Bone marrow (tissue), 2 donors: ENCODE results near the gene C6orf118.

Source experiments
- DNase-seq, 2 donors: peaks; one replicate each; lab custom pipeline; 2025; lab: John Stamatoyannopoulos, UW

The C6orf118 gene

DNA sequence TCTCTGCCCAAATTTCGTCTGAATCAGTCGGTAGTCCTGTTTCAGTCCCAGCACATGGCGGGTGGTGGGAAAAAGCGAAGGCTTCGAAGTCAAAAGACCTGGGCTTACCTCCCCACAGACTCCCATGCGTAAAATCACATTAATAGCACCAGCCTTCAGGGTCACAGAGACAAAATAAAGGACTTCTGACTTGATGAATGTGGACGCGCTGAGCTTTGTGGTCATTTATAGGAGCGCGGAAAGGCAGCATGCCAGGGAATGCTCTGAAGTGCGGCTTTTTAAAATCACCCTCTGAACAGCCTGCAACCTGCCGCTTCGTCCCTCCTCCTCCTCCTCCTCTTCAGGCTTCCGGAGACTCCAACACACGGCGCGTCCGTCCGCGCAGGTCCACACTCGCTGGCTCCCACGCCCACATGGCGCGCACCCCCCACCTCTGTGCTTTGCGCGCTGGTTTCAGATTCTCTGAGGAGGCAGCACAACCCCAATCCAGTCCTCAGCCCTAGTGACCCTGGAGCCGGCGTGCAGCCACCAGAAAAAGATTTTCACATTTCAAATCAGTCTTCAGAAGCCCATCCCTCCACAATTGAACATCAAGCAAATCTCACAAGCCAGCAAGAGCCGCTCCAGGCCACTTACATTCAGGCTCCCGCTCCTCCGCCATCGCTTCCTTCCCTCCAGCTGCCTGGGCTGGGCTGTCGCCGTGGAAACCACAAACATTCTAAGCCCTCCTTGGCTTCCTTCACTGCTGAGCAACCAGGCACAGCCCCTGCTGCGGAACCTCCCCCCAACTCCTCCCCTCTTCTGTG is at the start of gene C6orf118:
Gene C6orf118, minus strand, starts transcription at position 680 of the 806 bp plus-strand sequence. Its CDS starts 19 bp downstream, at position 661.
- DNase-seq: no peak

DNA sequence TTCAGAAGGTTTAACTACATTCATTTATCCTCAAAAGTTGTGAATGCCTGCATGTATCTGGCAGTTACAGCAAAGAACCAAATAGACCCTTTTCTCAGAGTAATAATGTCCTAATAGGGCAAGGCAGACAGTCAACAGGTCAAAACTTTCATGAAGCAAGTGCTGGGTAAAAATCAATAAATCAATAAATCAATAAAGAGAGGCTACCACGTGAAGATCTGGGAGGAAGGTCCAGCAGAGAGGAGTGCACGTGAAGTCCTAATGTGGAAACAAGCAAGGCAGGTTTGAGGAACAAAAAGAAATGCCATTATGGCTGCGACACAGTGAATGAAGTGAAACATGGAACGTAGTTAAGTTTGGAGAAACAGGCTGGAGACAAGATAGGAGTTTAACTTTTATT is 36.3 kb upstream of the C6orf118 start:
- no peak for DNase-seq

DNA sequence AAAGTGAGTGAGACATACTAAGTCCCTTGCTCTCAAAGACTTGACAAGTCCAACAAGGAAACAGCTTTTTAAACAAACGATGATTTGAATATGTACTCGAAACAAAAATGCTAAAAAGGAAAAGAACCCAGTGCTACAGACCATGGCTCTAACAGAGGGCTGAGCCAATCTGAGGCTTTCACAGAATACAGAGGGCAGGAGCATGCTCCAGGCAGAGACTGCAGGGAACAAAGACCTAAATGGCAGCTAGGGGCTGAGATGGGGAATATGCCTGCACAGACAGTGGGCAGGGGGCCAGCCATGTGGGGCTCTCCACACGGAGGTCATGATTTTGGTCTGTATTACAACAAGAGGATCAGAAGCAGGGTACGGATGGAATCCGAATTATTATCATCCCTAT is 31.1 kb upstream of the C6orf118 start:
- no peak for DNase-seq

DNA sequence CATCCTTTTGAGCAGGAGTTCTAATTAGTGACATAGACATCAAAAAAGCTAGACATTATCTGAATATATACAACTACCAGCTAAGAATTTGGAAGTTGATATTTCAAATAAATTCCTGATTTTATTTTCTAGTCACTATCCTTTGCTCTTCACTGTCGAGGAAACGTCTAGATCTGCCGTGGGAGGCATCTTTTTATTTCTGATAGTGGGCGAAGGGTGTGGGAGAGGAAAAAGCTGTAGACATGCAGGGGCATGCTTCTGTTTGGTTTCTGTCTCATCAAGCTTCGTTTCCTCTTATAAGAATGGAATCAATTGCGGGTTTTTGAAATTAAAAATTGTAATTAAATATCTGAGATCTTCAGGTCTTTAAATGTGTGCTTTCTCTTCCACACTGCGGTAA is 16.2 kb upstream of the C6orf118 start:
- DNase-seq: no peak

DNA sequence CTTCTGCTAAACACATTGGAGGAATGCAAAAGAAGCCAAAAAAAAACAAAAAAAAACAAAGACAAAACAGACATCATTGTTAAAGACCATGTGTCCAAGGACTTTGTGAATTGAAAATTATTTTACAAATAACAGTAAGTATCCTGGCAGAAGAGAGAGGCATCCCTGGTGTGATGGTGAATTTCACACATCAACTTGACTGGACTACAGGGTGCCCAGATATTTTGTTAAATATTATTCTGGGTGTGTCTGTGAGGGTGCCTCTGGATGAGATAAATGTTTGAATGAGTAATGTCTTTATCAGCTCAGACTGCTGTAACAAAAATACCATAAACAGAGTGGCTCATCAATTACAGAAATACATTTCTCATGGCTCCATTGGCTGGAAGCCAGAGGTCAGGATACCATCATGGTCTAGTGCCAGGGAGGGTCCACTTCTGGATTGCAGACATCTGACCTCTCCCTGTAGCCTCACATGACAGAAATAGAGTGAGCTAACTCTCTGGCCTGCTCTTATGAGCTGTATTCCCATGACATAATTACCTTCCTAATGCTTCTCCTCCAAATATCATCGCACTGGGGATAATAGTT is 12.2 kb upstream of the C6orf118 start:
- DNase-seq: no peak

DNA sequence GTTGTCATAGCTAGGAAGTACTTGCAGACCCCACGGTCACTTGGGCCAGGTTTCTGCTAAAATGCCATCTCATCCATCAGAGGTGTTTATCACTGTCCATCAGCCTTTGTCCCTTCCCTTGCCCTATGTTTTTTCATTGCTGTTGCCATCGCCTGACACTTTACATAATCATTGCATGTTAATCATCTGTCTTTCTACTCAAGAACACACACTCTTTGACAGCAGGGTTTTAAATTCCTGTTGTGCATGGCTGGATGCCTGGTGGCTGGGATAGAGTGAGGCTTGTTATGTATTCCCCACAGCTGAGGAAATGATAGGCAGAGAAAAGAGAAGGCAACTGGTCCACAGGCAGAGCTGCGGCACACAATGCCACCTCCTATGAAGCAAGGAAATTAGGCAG is 11.7 kb upstream of the C6orf118 start:
- no peak for DNase-seq

DNA sequence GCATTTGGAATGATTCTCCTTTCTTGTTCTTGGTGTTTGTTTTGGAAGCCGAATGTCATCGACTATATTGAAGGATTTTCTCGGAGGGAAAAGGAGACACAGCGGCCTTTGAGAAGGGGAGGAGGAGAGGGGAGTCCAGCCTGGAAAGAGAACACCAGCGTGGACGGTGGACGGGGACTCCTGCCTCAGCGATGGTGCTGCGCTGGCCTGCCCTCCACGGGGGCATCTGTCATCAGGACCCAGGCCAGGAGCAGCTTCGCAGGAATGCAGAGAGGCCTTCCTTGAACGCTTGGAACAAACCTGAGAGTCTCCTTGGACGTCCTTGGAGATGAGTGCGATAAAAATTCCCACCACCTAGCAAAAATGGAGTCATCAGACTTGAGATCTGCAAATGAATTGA is 8.3 kb upstream of the C6orf118 start:
- no peak for DNase-seq

DNA sequence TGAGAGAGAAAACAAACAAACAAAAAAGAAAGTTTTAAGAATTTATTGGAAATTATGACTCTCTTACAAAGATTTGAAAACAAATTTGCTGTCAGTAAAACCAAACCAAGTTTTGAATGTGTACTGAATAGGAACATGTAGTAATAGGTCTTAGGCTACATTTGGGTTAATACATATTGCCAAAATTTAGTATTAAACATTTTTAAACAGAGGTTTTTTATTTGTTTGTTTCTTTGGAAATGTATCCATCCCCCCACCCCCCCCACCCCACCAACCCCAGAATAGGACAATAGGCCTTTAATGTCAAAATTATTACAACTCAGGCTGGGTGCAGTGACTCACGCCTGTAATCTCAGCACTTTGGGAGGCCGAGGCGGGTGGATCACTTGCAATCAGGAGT is 2.5 kb downstream of the C6orf118 start:
- DNase-seq: no peak

DNA sequence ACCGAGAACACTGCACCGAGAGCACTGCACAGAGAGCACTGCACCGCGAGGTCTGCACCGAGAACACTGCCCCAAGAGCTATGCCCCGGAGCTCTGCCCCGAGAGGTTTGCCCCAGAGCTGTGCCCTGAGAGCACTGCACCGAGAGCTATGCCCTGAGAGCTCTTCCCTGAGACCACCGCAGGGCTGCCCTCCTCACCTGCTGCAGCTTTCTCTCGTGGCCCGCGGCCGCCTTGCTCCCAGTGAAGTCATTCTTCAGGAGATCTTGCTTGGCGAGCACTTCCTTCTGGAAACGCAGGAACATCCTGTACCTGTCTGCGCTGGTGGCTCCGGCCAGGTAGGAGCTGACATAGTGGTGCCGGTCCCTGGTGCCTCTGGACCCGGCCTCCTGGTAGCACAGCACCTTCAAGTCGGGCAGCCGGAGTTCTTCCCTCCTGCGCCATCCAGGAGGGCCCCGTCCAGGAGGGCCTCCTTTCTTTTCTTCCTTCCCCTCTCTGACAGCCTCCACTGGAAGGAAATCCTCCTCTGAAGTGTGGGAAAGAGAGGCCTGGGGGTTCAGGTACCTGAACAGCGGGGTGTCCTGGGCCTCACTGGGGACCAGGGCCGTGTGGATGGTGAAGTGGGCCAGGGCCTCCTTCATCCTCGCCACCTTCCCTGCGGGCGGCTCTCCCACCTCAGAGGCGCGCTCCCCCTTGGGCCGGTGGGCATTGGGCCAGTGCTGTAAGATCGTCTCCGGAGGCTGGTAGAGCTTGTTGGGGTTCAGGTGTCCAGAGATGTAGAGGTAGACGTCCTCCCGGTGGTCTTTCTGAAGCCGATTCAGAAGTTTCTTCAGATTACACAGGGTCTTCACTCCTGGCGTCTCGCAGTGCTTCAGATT is 7.8 kb downstream of the C6orf118 start:
- no peak for DNase-seq

DNA sequence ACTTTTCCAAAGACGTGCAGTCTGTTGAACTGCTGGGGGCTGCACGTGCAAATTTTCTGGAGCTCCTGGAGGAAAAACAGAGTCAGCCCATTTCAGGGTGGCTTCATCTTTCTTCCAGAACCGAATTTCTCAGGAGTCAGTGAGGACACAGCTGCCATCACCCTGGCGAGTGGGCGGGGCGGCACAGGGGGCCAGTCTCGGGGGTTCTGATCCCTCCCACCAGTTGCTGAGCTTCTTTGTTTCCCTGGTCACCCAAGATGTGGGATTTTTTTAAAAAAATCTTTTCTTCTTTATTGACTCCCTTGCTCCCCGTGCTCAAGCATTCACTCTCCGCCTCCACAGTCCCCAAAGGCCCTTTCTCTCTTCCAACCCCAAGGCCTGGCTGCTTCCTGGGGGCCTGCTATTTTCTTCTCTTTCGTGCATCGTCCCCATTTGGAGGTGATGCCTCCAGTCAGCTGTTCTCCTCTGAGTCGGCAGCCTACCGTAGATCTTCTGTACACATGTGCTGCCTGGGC is 8.9 kb downstream of the C6orf118 start:
- DNase-seq: no peak

DNA sequence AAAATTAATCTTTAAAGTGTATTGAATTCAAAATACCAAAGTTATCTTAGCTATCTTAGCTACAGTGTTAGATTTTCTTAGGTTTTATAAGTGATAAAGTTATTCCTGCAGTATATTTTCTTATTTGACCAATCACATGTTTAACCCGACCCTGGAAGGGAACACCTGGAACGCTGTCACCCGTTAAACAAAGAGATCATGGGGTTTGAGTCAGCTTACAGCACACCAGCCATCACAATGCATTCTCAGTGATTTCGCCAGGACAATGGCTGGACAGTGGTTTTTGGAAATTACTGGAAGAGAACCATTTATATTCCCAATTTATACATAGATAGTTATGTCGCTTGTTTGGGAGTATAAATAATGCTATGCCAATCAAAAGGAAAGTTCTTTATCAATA is 10.5 kb downstream of the C6orf118 start:
- no peak for DNase-seq

DNA sequence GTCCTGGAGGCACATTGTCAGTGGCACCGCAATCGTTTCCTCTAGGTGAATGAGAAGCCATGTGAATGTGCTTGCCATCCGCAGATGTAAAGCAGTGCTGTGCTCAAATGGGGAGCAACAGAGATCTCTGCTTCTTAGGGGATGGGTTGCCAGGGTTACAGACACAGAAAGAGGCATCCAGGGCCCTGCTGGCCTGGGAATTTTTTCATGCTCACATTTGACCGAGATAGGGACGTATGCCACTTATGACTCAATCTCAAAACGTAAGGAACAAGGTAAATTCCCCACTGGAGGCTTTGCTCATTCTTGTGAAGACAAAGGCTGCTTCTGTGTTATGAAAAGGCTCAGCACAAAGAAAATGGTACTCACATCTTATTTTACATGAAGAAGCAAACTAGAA is 11.0 kb downstream of the C6orf118 start:
- no peak for DNase-seq

DNA sequence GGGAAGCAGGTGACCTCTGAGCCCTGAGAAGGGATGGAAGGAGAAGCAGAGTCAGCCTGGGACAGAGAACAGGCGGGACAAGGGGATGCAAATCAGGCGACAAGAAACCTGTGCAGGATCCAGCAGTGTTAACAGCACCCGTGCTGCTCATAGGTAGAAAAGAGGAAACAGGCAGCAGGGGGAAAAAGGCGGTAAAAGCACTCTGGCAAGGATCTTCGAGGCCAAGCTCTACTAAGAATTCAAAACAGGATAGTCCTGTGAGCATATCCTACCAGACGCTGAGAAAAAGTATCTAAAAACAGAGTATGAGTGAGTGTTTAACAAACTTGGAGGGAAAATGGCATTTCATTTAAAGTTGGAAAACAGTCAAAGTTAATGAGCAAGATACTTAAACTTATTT is 16.7 kb downstream of the C6orf118 start:
- DNase-seq: no peak

DNA sequence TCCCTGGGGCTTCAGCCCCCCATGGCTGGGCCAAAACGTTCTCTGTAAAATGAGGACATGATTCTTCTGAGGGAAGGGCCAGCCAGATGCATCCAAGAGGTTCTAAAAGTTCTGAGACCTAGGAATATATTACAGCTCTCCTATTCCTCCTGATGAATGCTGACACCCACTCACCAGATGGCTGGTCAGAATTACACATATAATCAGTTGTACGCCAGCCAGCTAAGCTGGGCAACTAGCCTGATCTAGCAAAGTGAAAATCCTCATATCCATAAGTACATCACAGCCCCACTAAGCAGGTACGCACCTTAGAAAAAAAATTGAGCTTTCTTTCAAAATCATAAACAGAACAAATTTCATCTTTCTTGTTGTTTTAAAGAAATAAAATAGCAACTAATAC is 34.8 kb downstream of the C6orf118 start:
- no peak for DNase-seq

DNA sequence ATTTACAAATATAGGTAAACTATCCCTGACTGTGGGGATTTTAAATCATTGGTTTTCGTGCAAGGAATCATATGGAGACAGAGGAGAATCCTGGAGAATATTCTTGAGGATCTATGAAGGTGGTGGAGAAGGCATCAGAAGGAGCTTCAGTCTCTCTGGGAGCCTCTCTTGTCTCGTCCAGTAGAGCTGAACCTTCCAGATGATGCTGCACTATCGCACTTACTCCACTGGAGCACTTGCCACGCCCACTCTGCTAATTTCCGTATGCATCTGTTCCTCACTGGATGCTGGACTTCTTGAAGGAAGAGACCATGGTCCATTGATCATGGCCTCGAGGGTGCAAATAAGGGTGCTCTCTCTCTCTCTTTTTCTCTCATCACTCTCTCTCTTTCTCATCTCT is 36.8 kb downstream of the C6orf118 start:
- DNase-seq: no peak

DNA sequence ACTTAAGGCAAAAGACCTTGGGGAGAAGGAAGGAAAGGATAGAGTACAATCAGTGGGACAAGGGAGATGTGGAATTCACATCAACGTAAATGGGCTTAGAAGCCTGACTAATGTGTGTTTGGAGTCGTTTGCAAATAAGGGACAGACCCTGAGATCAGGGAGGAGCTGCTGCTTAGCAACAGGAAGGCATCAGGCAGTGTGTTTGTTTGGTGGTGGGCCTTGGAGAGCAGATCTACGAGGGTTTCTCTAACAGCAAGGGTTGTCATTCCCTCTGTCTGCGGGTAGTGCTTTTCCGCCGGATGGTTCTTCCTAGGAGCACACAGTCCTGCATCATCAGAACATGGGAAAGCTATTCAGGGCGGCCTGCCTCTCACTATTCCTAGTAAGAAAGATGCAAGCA is 40.4 kb downstream of the C6orf118 start:
- no peak for DNase-seq

DNA sequence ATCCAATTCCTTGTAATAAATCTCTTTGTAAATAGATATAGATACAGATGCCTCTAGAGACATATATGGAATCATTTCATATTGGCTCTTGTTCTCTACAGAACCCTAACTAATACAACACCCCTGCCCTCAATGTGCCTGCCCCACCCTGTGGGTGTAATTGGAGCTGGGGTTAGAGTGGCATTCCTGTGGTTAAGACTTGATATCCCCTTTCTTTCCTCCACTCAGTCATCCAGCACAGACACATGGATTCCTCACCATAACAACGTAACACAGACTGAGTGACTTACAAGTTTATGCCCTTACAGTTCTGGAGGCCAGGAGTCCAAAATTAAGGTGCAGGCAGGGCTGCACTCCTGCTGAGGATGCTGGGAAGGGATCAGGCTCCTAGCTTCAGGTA is 42.8 kb downstream of the C6orf118 start:
- DNase-seq: no peak

DNA sequence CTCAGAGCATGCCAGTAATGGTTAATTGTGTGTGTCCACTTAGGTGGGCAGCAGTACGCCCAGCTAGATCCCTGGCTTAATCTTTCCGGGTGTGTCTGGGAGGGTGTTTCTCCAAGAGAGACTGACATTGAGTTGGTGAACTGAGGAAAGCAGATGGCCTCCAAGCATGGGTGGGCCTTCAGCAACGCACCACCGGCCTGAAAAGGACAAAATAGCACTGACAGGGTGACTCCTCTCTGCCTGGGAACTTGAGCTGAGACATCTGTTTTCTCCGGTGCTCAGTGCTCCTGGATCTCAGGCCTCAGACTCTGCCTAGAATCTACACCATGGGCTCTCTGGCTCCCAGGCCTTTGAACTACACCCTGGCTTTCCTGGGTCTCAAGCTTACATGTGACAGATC is 43.2 kb downstream of the C6orf118 start:
- DNase-seq: no peak

DNA sequence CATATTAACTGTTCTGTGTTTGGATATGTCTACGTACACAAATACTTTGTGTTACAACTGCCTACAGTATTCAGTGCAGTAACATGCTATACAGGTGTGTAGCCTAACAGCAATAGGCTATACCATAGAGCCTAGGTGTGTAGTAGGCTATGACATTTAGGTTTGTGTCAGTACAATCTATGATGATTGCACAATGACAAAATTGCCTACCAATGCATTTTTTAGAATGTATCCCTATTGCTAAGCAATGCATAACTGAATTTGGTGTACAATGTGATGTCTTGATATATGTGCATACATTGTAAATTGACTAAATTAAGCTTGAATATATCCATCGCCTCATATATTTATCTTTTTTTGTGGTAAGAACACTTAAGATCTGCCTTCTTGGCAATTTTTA is 48.9 kb downstream of the C6orf118 start:
- DNase-seq: no peak

DNA sequence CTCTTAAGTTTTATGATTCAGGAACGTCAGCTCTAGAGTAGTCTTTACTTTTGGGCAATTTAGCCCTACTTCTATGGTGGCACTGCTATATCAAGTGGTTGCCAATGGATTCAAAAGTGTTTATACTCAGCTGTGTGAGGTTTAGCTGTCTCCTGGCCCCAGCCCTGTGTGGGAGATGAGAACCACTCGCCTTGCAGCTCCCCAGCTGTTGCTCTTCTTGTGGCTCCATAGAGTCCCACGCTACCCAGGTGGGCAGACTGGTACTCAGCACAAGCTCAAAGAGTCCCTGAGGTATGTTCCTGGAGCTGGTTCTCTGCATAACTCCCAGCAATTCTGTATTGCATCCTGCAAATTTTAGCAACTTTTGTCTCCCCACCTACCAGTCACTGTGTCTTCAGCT is 59.6 kb downstream of the C6orf118 start:
- DNase-seq: no peak

DNA sequence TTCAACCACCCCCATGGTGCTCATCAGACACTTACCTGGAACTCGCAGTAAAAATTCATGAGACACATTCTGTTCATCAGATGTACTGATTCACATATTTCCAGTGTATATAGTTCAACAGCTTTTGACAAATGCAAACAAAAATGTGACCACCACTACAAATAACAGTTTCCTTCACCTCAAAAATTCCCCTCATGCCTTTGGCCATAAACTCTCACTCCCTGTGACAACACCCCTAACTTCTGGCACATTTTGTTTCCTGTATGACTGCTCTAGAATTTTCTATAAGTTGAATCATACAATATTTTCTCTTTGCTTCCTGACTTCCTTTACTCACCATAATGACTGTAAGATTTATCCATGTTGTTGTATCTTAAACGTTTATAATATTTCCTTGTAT is 63.7 kb downstream of the C6orf118 start:
- DNase-seq: no peak

DNA sequence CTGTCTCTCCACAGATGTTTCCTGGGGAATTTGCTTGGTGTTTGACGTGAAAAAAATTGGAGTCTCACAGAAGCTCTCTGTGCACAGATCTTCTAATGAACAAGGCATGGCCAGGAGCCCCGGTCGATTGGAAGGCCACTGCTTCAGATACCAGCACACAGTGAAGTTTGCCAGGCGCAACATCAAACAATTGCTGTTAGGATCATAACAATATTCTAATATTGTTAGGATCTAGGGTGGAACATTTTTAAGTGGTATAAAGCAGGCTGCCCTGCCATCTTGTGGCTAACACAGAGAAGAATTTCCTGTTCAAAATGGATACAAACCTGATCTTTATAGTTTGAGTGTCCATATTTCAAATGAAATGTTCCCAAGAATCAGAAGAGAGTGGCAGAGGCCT is 64.1 kb downstream of the C6orf118 start:
- DNase-seq: no peak
